Heart right ventricle (tissue), 16 donors: ENCODE measurements around the gene CFDP1. TPM values are rescaled to one million over a fixed set of nuclear protein-coding genes. Genes with fewer than 3 reads are reported as not detected.

Experiments used
- ATAC-seq, 8 donors: fragments of 200-7000 bp; cut with Tn5 transposase; one replicate each; pipeline ENCODE4 v1.9.1; 2020; ENCODE audit warnings: mild to moderate bottlenecking in 8 of 8, moderate library complexity in 8 of 8, moderate number of reproducible peaks in 1 of 8
- DNase-seq, 2 donors: peaks; one replicate each; pipeline ENCODE4 v3.0.0-alpha.2; 2020
- H3K27ac ChIP-seq, 10 donors: fragments of 200-600 bp; sonication (generic) in 2 of 10; one replicate each; pipeline versions ENCODE4 v1.5.0 to v1.8.0; 2020 to 2022; ENCODE audit warnings: mild to moderate bottlenecking in 3 of 10
- H3K27me3 ChIP-seq, 7 donors: fragments of 200-600 bp; one replicate each; pipeline ENCODE4 v1.8.0; 2021 to 2022; ENCODE audit warnings: mild to moderate bottlenecking in 2 of 7
- H3K36me3 ChIP-seq, 9 donors: fragments of 200-600 bp; sonication (generic) in 1 of 9; one replicate each; pipeline versions ENCODE4 v1.5.0 to v1.8.0; 2020 to 2022; ENCODE audit warnings: mild to moderate bottlenecking in 2 of 9
- H3K4me1 ChIP-seq, 9 donors: fragments of 200-600 bp; sonication (generic) in 1 of 9; one replicate each; pipeline versions ENCODE4 v1.5.0 to v1.8.0; 2020 to 2022; ENCODE audit warnings: mild to moderate bottlenecking in 4 of 9
- H3K4me3 ChIP-seq, 10 donors: fragments of 200-600 bp; sonication (generic) in 2 of 10; one replicate each; pipeline versions ENCODE4 v1.5.0 to v1.8.0; 2020 to 2022; ENCODE audit warnings: mild to moderate bottlenecking in 7 of 10, moderate library complexity in 2 of 10
- H3K9me3 ChIP-seq, 11 donors: fragments of 200-600 bp in 10 of 11; sonication (generic) in 2 of 11; one replicate each; pipeline versions ENCODE4 v1.5.0 to v1.8.0; 2013 to 2022; ENCODE audit warnings: mild to moderate bottlenecking in 2 of 11, control low read depth in 1 of 11, moderate library complexity in 1 of 11
- WGBS, 2 donors: extraction: QIAGEN DNeasy Blood & Tissue Kit; methylation state at CpG; one replicate each; pipeline ENCODE4 v1.1.7; 2013; ENCODE audit warnings: inconsistent platforms in 1 of 2; 5-methylcytosine and 5-hydroxymethylcytosine counted together
- intact Hi-C, 10 donors: fragments of 100-400 bp; cut with DNase I; formaldehyde crosslinking; loops; one replicate each; pipeline versions ENCODE4 v1.11.1 to v1.14.2; 2022
- polyA plus RNA-seq, 2 donors: library from polyadenylated mRNA; stranded (reverse); fragments of 200-250 nt; gene quantifications; one replicate each; pipeline ENCODE4 v1.2.3, GENCODE V29; 2013
- total RNA-seq, 10 donors: library from RNA; stranded (reverse); fragmentation: NEBNext Ultra II Directional in 3 of 10; extraction: Animal tissue kit (Norgen Biotek cat#: 25700) in 3 of 10; gene quantifications; one replicate each; pipeline versions ENCODE4 v1.2.1 to v1.2.4, GENCODE V29; 2021 to 2023
- TF ChIP-seq, protein P1 (sequence below), 9 donors: fragments of 200-600 bp; sonication (generic) in 2 of 9; IDR thresholded peaks; one replicate each; pipeline versions ENCODE4 v1.5.0 to v1.8.0; 2021 to 2022; ENCODE audit warnings: antibody characterized with exemption in 9 of 9, mild to moderate bottlenecking in 5 of 9, moderate library complexity in 1 of 9
- donor health status: Arrhythmogenic right ventricular cardiomyopathy.
- donor health status: ischemic (EF 13 %, LVEDD 7.1; RV severe dilation, severe dysfunction).
- donor health status: healthy with polysubstance abuse.
- donor health status: DM: no; HTN: yes; CAD: no.
- donor health status: DM: no; HTN: no; CAD: no.
- donor health status: ischemic (EF 25% LVEDD 6.9; RV normal size, moderate dysfunction).
- donor health status: ischemic (EF 25% LVEDD 5.7; RV mildly dilated, moderate dysfunction).
- donor health status: healthy.
- donor health status: DM: yes; HTN: yes; CAD: no.
- donor health status: Ischemic cardiomyopathy.
- donor health status: ischemic (EF 35%, LVEDD 5.7; RV mildly dilated, moderate dysfunction).
- donor health status: nonischemic (EF 11% LVEDD 7.7; RV severe dilation, severe dysfunction).
- donor health status: DM: yes; HTN: yes; CAD: no.
- donor health status: PGD.
- donor health status: ischemic (EF 29% LVEDD 5.4; RV normal size, mild dysfunction).
- donor health status: nonischemic (EF 23%, LVEDD 6.1; RV moderate dilation, normal function).

CFDP1 gene
- total and polyA plus RNA-seq, 12 donors, result 19.0 to 63.6 (median 25.0) TPM

DNA sequence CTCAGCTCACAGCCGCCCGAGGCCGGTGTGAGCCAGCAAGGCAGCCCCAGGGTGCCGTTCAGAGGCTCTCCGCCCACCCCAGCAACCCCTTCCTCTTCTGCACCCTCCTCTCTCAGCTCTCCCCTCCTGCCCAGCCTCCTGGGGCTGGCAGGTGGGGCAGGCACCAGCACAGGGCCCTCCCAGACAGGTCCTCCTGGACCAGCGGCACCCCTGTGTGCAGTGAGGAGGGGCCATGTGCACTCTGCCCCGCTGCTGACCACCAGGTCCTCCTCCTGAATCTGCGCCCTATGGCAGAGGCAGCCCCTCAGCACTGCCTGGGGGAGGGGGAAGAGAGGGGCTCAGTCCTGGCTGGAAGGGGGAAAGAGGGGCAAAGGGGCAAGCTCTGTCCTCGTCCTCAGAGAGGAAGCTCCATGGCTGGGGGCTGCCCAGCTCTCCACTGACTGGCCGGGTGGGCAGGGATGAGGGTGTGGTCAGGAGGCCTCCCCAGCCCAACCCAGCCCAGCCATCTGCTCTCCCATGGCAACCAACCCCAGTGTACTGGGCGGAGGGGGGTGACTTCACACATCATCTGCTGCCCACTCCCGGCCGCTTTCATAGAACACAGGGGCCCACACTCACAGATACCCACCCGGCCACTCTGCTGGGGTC lies 176.5 kb downstream of the CFDP1 start:
- peak overlapping the region in 3 of 10 donors; percentile 11 to 22 (median 13) for H3K4me3 ChIP-seq
- ATAC-seq (peak; percentile 12 to 52 (median 43)), DNase-seq (peak; percentile 41 to 43)
- intact Hi-C loops, result loop anchor here in 1 of 10 donors (5.0 kb wide), 1 partner anchor 40 kb away; no protein-coding TSS in a partner anchor
- peaks cover 0 to 3% (median 0%) of the 10 kb centered on the region in 9 donors for H3K36me3 ChIP-seq
- TF ChIP-seq, protein P1, sequence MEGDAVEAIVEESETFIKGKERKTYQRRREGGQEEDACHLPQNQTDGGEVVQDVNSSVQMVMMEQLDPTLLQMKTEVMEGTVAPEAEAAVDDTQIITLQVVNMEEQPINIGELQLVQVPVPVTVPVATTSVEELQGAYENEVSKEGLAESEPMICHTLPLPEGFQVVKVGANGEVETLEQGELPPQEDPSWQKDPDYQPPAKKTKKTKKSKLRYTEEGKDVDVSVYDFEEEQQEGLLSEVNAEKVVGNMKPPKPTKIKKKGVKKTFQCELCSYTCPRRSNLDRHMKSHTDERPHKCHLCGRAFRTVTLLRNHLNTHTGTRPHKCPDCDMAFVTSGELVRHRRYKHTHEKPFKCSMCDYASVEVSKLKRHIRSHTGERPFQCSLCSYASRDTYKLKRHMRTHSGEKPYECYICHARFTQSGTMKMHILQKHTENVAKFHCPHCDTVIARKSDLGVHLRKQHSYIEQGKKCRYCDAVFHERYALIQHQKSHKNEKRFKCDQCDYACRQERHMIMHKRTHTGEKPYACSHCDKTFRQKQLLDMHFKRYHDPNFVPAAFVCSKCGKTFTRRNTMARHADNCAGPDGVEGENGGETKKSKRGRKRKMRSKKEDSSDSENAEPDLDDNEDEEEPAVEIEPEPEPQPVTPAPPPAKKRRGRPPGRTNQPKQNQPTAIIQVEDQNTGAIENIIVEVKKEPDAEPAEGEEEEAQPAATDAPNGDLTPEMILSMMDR (IDR thresholded peaks at IDR 0.05), result no peak
- no peaks in the 10 kb centered on the region for H3K9me3 ChIP-seq
- peak overlapping the region; percentile 53 to 92 (median 76) for H3K27ac ChIP-seq
- H3K27me3 ChIP-seq, result peaks cover 0 to 68% (median 0%) of the 10 kb centered on the region in 7 donors
- WGBS, 2 donors, result 36 to 39% methylated on average over 14 of the region's 14 CpGs
- peaks cover 63 to 99% (median 89%) of the 10 kb centered on the region in 9 donors for H3K4me1 ChIP-seq

DNA sequence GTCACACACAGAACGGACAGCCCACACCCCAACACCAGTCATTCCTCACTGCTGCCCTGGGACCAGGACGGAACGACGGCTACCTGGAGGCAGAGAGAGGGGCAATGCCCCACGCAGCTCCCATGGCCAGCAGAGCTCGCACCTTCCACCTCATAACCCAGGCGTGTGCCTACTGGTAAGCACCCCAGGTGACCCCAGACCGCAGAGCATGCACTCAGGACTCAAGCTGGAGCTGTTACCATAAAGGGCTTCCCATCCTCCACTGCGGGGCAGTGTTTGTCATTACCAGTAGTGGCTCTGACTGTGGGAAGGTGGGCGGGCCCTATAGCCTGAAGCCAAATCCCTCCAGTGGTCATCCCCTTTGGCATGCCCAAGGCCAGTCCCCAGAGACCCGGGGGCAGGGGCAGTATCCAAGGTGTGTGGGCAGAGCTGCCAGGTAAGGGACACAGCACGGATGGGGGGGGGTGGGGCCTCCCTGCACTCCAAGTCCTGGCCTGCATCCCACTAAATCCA lies 177.2 kb downstream of the CFDP1 start:
- peak overlapping the region in 2 of 10 donors; percentile 13 to 22 for H3K4me3 ChIP-seq

DNA sequence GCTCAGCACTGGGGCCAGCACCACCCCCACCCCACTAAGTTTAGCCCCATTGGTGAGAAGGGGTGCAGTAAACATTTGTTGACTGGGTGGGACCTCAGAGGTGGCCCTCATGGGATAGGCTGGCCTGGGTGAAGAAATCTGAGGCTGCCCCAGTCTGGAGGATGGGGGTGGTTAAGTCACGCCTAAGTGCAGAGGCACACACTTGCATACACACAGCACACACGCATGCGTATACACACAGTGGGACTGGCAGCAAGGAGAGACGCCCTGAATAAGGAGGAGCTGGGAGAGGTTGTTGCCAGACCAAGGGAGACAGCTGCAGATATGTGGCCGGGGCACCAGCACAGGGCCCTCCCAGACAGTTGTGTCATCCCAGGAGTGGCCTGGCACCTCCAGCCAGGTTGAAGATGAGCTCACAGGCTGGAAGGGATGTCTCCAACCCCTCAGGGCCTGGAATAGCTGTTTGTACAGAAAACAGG lies 178.9 kb downstream of the CFDP1 start:
- intact Hi-C loops, result loop anchor here in 1 of 10 donors (5.0 kb wide), 1 partner anchor 53 kb away; no protein-coding TSS in a partner anchor
- H3K27ac ChIP-seq, result peak overlapping the region; percentile 22 to 96 (median 80)
- H3K4me3 ChIP-seq, result peak overlapping the region in 3 of 10 donors; percentile 16 to 21 (median 18)
- TF ChIP-seq, protein P1 (IDR thresholded peaks at IDR 0.05), result no peak
- DNase-seq, result peak; percentile 18 to 24
- H3K9me3 ChIP-seq, result no peaks in the 10 kb centered on the region
- 54 to 64% methylated on average over 5 of the region's 5 CpGs for WGBS, 2 donors
- H3K36me3 ChIP-seq, result peaks cover 0 to 3% (median 0%) of the 10 kb centered on the region in 9 donors
- peaks cover 69 to 92% (median 87%) of the 10 kb centered on the region in 9 donors for H3K4me1 ChIP-seq
- peaks cover 0 to 84% (median 0%) of the 10 kb centered on the region in 7 donors for H3K27me3 ChIP-seq
- ATAC-seq, result no peak

More for the DNA sequence above, 177.2 kb downstream of the CFDP1 start:
- peaks cover 64 to 95% (median 85%) of the 10 kb centered on the region in 9 donors for H3K4me1 ChIP-seq
- ATAC-seq (peak; percentile 4 to 58 (median 24)), DNase-seq (peak; percentile 36 to 67)
- TF ChIP-seq, protein P1 (IDR thresholded peaks at IDR 0.05), result peak in 2 of 9 donors; percentile 16 to 42
- H3K27me3 ChIP-seq, result peaks cover 0 to 73% (median 0%) of the 10 kb centered on the region in 7 donors
- WGBS, 2 donors, result 44 to 51% methylated on average over 12 of the region's 12 CpGs
- no peaks in the 10 kb centered on the region for H3K9me3 ChIP-seq
- intact Hi-C loops, result loop anchor here in 1 of 10 donors (5.0 kb wide), 1 partner anchor 41 kb away; no protein-coding TSS in a partner anchor
- H3K27ac ChIP-seq, result peak overlapping the region in 9 of 10 donors; percentile 68 to 92 (median 79)
- peaks cover 0 to 3% (median 0%) of the 10 kb centered on the region in 9 donors for H3K36me3 ChIP-seq
